Liver (tissue), 3 donors: ENCODE results near the gene SCPEP1.

Experiments
- JUND ChIP-seq, 2 donors: IDR thresholded peaks; 2 replicates each; pipeline ENCODE4 v1.6.1; 2016; ENCODE audit warnings: antibody characterized with exemption in 2 of 2
- MAX ChIP-seq: IDR thresholded peaks from 2 replicates; pipeline ENCODE4 v1.6.1; 2016; ENCODE audit warnings: antibody characterized with exemption
- RAD21 ChIP-seq, 2 donors: IDR thresholded peaks; 2 replicates each; pipeline ENCODE4 v1.6.1; 2016; ENCODE audit warnings: antibody characterized with exemption in 2 of 2, mild to moderate bottlenecking in 2 of 2
- REST ChIP-seq: IDR thresholded peaks from 2 replicates; pipeline ENCODE4 v1.6.1; 2016; ENCODE audit warnings: antibody characterized with exemption, mild to moderate bottlenecking
- YY1 ChIP-seq: IDR thresholded peaks from 2 replicates; pipeline ENCODE4 v1.6.1; 2016; ENCODE audit warnings: antibody characterized with exemption, mild to moderate bottlenecking
- TF ChIP-seq, protein P1 (sequence below): fragments of 150-350 bp; IDR thresholded peaks from 2 replicates; pipeline ENCODE4 v1.5.1; 2017; ENCODE audit warnings: improper control_type of control experiment, low read depth, low read length; ENCODE audit not compliant: missing input control
- donor health status: healthy.
- donor health status: healthy.

GRCh38 chr17:57044976-57045867, 67.3 kb downstream of the SCPEP1 start:
- TF ChIP-seq, protein P1, sequence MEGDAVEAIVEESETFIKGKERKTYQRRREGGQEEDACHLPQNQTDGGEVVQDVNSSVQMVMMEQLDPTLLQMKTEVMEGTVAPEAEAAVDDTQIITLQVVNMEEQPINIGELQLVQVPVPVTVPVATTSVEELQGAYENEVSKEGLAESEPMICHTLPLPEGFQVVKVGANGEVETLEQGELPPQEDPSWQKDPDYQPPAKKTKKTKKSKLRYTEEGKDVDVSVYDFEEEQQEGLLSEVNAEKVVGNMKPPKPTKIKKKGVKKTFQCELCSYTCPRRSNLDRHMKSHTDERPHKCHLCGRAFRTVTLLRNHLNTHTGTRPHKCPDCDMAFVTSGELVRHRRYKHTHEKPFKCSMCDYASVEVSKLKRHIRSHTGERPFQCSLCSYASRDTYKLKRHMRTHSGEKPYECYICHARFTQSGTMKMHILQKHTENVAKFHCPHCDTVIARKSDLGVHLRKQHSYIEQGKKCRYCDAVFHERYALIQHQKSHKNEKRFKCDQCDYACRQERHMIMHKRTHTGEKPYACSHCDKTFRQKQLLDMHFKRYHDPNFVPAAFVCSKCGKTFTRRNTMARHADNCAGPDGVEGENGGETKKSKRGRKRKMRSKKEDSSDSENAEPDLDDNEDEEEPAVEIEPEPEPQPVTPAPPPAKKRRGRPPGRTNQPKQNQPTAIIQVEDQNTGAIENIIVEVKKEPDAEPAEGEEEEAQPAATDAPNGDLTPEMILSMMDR, result no peak
- TF ChIP-seq MAX, result no peak
- TF ChIP-seq RAD21 (IDR thresholded peaks at IDR 0.05), result no peak
- TF ChIP-seq REST, result no peak
- no peak for TF ChIP-seq YY1
- no peak for TF ChIP-seq JUND (IDR thresholded peaks at IDR 0.05)
